HL-60 (cell line): ENCODE measurements around the gene NKAIN2.

Source experiments
- DNase-seq, 2 experiments: peaks; one replicate each; pipeline ENCODE4 v3.0.0-alpha.2; 2010 to 2020; ENCODE audit warnings: low read depth in 1 of 2, low spot score in 1 of 2
- H3K27ac ChIP-seq: fragments of 250-450 bp; sonication (Bioruptor Pico); replicated peaks from 2 replicates; pipeline ENCODE4 v1.5.1; 2020; ENCODE audit warnings: mild to moderate bottlenecking, moderate library complexity
- H3K27me3 ChIP-seq: fragments of 250-450 bp; sonication (Bioruptor Pico); 2 replicates; pipeline ENCODE4 v1.5.1; 2021; ENCODE audit warnings: mild to moderate bottlenecking, moderate library complexity; ENCODE audit not compliant: insufficient read depth, poor library complexity, severe bottlenecking
- H3K4me3 ChIP-seq: replicated peaks from 2 replicates; pipeline ENCODE4 v1.5.1; 2011; ENCODE audit warnings: mild to moderate bottlenecking, control low read depth, low read length; ENCODE audit not compliant: insufficient read depth
- GABPA ChIP-seq: IDR thresholded peaks from 2 replicates; pipeline ENCODE4 v1.6.1; 2012; ENCODE audit warnings: low read depth
- POLR2AphosphoS5 ChIP-seq: IDR thresholded peaks from 2 replicates; pipeline ENCODE4 v1.6.1; 2012; ENCODE audit warnings: low read depth
- SPI1 ChIP-seq: IDR thresholded peaks from 2 replicates; pipeline ENCODE4 v1.6.1; 2012; ENCODE audit warnings: low read depth, mild to moderate bottlenecking, borderline replicate concordance
- TF ChIP-seq, protein P1 (sequence below): IDR thresholded peaks from one replicate; pipeline ENCODE4 v1.5.1; 2011; ENCODE audit warnings: low read length, control low read depth, inconsistent platforms; ENCODE audit not compliant: insufficient read depth
- TF ChIP-seq, protein P2 (sequence below): IDR thresholded peaks from 2 replicates; pipeline ENCODE4 v1.6.1; 2012; ENCODE audit warnings: low read depth; ENCODE audit not compliant: insufficient replicate concordance

The NKAIN2 gene

GRCh38 chr6:124530926-124531325 is 727.3 kb downstream of the NKAIN2 start:
- no peak for DNase-seq
- no peak overlapping the region for H3K4me3 ChIP-seq
- TF ChIP-seq SPI1 (no peak), GABPA (no peak), POLR2AphosphoS5 (no peak)
- TF ChIP-seq, protein P1, sequence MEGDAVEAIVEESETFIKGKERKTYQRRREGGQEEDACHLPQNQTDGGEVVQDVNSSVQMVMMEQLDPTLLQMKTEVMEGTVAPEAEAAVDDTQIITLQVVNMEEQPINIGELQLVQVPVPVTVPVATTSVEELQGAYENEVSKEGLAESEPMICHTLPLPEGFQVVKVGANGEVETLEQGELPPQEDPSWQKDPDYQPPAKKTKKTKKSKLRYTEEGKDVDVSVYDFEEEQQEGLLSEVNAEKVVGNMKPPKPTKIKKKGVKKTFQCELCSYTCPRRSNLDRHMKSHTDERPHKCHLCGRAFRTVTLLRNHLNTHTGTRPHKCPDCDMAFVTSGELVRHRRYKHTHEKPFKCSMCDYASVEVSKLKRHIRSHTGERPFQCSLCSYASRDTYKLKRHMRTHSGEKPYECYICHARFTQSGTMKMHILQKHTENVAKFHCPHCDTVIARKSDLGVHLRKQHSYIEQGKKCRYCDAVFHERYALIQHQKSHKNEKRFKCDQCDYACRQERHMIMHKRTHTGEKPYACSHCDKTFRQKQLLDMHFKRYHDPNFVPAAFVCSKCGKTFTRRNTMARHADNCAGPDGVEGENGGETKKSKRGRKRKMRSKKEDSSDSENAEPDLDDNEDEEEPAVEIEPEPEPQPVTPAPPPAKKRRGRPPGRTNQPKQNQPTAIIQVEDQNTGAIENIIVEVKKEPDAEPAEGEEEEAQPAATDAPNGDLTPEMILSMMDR: no peak
- TF ChIP-seq, protein P2, sequence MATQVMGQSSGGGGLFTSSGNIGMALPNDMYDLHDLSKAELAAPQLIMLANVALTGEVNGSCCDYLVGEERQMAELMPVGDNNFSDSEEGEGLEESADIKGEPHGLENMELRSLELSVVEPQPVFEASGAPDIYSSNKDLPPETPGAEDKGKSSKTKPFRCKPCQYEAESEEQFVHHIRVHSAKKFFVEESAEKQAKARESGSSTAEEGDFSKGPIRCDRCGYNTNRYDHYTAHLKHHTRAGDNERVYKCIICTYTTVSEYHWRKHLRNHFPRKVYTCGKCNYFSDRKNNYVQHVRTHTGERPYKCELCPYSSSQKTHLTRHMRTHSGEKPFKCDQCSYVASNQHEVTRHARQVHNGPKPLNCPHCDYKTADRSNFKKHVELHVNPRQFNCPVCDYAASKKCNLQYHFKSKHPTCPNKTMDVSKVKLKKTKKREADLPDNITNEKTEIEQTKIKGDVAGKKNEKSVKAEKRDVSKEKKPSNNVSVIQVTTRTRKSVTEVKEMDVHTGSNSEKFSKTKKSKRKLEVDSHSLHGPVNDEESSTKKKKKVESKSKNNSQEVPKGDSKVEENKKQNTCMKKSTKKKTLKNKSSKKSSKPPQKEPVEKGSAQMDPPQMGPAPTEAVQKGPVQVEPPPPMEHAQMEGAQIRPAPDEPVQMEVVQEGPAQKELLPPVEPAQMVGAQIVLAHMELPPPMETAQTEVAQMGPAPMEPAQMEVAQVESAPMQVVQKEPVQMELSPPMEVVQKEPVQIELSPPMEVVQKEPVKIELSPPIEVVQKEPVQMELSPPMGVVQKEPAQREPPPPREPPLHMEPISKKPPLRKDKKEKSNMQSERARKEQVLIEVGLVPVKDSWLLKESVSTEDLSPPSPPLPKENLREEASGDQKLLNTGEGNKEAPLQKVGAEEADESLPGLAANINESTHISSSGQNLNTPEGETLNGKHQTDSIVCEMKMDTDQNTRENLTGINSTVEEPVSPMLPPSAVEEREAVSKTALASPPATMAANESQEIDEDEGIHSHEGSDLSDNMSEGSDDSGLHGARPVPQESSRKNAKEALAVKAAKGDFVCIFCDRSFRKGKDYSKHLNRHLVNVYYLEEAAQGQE: no peak
- H3K27me3 ChIP-seq: no peaks in the 10 kb centered on the region
- H3K27ac ChIP-seq: no peak overlapping the region

DNA sequence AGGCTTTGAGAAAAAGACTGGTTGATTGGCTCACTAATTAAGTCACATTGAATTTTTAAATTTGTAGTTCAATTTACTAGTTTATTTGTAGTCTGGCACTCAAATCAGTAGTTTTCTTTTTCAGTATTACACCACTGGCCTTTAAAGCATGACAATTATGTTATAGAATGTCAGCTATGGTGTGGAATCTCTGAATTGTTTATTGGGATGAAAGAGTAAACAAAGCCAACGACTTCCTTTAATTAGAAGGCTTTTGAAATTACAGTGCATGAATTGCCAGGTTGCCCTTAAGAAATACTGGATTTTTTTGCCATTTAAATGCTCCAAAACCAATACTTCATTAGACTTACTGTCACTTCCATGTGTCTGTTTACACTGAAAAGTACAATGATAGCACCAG is 731.6 kb downstream of the NKAIN2 start:
- TF ChIP-seq, protein P2: no peak
- TF ChIP-seq GABPA: no peak
- TF ChIP-seq POLR2AphosphoS5: no peak
- TF ChIP-seq SPI1: no peak
- TF ChIP-seq, protein P1: no peak
- no peak overlapping the region for H3K4me3 ChIP-seq
- no peak for DNase-seq

DNA sequence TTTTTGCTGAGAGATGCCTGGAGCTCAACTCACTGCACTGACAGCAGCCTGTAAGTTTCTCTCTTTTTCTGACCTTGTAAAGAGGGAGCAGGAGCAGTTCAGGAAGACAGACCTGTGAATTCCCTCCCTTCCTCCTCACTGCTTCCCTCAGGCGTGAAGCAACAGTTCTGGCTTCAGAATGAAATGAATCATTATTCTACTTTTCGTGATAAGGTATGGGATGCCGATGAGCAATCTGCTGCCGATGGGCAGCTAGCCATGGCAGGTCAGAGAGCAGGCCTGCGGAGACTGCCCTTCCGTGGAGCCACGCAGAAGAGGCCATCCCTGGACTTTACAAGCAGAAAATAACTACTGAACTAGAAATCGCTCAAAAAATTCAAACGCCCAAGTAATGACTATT is 732.1 kb downstream of the NKAIN2 start:
- no peaks in the 10 kb centered on the region for H3K27me3 ChIP-seq
- DNase-seq: no peak
- TF ChIP-seq GABPA (no peak), SPI1 (no peak), POLR2AphosphoS5 (no peak)
- TF ChIP-seq, protein P2: no peak
- TF ChIP-seq, protein P1: no peak
- no peak overlapping the region for H3K27ac ChIP-seq
- no peak overlapping the region for H3K4me3 ChIP-seq

More for the DNA sequence above, 731.6 kb downstream of the NKAIN2 start:
- Histone ChIP-seq H3K27ac (no peak overlapping the region), H3K27me3 (no peaks in the 10 kb centered on the region)
